Thoracic aorta (tissue), 2 donors: Measurements from ENCODE around the gene MZB1. TPM values are rescaled to one million over a fixed set of nuclear protein-coding genes. Genes with fewer than 3 reads are reported as not detected.

Experiments
- ATAC-seq: fragments of 150-250 bp; one replicate; pipeline ENCODE4 v1.8.0; 2017; ENCODE audit warnings: low read depth; ENCODE audit not compliant: insufficient number of reproducible peaks, low FRiP score
- DNase-seq: peaks from one replicate; pipeline ENCODE4 v3.0.0-alpha.2; 2020; ENCODE audit warnings: low spot score
- H3K27ac ChIP-seq, 2 donors: fragments of 200-600 bp; sonication (generic); 1 replicate in 1 of 2; 2 replicates in 1 of 2; pipeline ENCODE4 v1.5.1; 2016; ENCODE audit warnings: mild to moderate bottlenecking in 2 of 2, moderate library complexity in 2 of 2
- H3K27me3 ChIP-seq: fragments of 200-600 bp; sonication (generic); replicated peaks from 2 replicates; pipeline ENCODE4 v1.6.0; 2016; ENCODE audit warnings: mild to moderate bottlenecking; ENCODE audit not compliant: insufficient read depth
- H3K36me3 ChIP-seq: fragments of 200-600 bp; sonication (generic); one replicate; pipeline ENCODE4 v1.5.1; 2016
- H3K4me1 ChIP-seq, 2 donors: fragments of 200-600 bp; sonication (generic); 1 replicate in 1 of 2; 2 replicates in 1 of 2; pipeline versions ENCODE4 v1.5.1 to v1.6.0; 2016; ENCODE audit warnings: low read depth in 2 of 2, mild to moderate bottlenecking in 1 of 2; ENCODE audit not compliant: control insufficient read depth in 1 of 2
- H3K4me3 ChIP-seq: fragments of 200-600 bp; sonication (generic); 2 replicates; pipeline ENCODE4 v1.5.1; 2016; ENCODE audit warnings: mild to moderate bottlenecking
- H3K9me3 ChIP-seq: fragments of 200-600 bp; sonication (generic); 2 replicates; pipeline ENCODE4 v1.5.1; 2016
- total RNA-seq, 2 donors: library from RNA; depleted of rRNA; stranded (reverse); fragments of >200 nt; gene quantifications; one replicate each; pipeline versions ENCODE4 v1.1.0 to v1.2.3, GENCODE V29; 2016
- TF ChIP-seq, protein P1 (sequence below): fragments of 200-600 bp; sonication (generic); IDR thresholded peaks from one replicate; pipeline ENCODE4 v1.5.1; 2019; ENCODE audit warnings: antibody characterized with exemption

Gene MZB1
- total RNA-seq, 2 donors from 2014 or later = not detected

DNA sequence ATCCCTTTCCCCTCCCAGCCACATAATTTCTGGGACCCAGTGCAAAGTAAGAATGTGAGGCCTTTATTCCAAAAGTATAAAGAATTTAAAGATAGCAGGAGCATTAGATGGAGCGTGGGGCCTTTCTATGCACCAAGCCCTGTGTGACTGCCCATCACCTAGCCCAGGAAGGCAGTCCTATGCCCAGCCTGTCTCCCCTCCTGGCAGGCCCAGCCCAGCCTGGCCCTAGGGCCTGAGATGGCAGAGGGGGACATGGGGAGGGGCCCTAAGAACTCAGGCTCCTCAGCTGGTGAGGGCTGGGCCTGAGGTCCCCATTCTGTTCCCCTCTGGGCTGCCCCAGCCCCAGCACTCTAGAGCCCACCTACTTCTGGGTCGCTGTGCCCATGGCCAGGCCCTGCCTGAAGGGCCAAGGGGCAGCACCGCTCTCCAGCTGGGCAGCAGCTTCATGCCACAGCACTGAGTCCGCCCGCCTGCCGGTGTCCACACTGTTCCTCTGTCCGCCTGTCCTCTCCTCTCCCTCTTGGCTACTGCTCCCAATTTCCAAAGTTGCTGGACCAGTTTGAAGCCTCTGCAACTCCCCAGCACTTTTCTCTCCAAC lies 5.6 kb downstream of the MZB1 start:
- Histone ChIP-seq H3K9me3 (no peaks in the 10 kb centered on the region), H3K27me3 (no peaks in the 10 kb centered on the region), H3K4me1 (peaks cover 3 to 13% of the 10 kb centered on the region in 2 donors), H3K27ac (no peak overlapping the region), H3K36me3 (no peaks in the 10 kb centered on the region), H3K4me3 (no peak overlapping the region)
- TF ChIP-seq, protein P1, sequence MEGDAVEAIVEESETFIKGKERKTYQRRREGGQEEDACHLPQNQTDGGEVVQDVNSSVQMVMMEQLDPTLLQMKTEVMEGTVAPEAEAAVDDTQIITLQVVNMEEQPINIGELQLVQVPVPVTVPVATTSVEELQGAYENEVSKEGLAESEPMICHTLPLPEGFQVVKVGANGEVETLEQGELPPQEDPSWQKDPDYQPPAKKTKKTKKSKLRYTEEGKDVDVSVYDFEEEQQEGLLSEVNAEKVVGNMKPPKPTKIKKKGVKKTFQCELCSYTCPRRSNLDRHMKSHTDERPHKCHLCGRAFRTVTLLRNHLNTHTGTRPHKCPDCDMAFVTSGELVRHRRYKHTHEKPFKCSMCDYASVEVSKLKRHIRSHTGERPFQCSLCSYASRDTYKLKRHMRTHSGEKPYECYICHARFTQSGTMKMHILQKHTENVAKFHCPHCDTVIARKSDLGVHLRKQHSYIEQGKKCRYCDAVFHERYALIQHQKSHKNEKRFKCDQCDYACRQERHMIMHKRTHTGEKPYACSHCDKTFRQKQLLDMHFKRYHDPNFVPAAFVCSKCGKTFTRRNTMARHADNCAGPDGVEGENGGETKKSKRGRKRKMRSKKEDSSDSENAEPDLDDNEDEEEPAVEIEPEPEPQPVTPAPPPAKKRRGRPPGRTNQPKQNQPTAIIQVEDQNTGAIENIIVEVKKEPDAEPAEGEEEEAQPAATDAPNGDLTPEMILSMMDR = no peak
- peak; percentile 16 for ATAC-seq
- DNase-seq = no peak

DNA sequence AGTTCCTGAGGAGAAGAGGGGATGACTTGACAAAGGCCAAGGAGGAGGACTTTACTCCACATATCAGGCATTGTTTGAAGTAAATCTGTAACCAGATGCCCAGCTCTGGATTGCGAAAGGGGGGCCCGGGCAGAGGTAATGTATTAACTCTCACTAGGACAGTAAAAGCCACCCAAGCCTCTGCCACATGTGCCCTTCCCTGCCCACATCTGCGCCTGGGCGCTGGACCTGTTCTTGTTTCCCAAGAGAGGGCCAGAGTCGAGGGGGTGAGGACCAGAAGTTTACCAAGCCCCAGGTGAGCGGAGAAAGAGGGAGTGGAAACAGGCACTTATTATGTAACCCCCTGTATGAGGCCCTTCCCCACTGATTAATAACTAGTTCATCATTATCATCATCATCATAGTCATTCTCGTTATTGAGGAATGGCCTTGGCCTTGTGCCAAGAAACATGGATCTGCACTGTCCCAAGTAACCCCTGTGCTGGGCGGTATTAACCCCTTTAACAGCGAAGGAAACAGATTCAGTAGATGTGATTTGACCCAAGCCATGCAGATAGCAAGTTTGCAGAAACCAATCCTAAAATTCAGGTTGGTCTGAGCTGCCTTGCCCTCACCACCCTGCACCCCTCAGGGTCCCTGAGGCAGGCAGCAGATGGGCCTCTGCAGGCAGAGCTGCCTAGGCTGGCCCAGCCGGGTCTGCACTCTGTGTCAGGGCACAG lies 6.3 kb downstream of the MZB1 start, which contains the start of gene SLC23A1:
TSS of gene SLC23A1 (minus strand) at position 23 of the 718 bp plus-strand sequence. CDS start 44 bp downstream, outside the sequence.
- TF ChIP-seq, protein P1 = no peak
- no peaks in the 10 kb centered on the region for H3K9me3 ChIP-seq
- no peaks in the 10 kb centered on the region for H3K36me3 ChIP-seq
- DNase-seq = no peak
- H3K4me3 ChIP-seq = no peak within 1 kb of the TSS
- no peaks in the 10 kb centered on the region for H3K27me3 ChIP-seq
- peaks cover 2 to 11% of the 10 kb centered on the region in 2 donors for H3K4me1 ChIP-seq
- no peak within 1 kb of the TSS for H3K27ac ChIP-seq
- no peak for ATAC-seq

DNA sequence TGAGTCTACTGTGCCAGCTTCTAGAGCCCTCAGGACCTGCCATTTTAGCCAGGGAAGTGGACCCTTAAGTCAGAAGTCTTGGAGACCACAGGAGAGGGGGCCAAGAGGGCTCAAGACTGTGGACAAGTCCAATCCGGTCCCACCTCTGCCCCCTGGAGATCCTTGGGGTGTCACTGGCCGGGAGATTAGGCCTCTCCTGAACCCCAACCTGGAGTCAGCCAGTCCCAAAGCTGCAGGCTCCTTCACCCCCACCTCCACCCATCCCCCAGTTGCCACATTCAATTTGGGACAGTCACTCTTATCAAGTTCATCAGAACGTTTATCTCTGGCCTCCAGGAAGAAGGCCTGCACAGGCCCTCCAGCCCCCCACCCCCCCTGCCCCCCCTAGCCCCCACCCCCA lies 6.9 kb downstream of the MZB1 start:
- TF ChIP-seq, protein P1 = no peak
- no peak overlapping the region for H3K4me3 ChIP-seq
- H3K36me3 ChIP-seq = no peaks in the 10 kb centered on the region
- ATAC-seq (no peak), DNase-seq (no peak)
- no peaks in the 10 kb centered on the region for H3K9me3 ChIP-seq
- no peaks in the 10 kb centered on the region for H3K27me3 ChIP-seq
- no peak overlapping the region for H3K27ac ChIP-seq
- peaks cover 0 to 8% of the 10 kb centered on the region in 2 donors for H3K4me1 ChIP-seq

DNA sequence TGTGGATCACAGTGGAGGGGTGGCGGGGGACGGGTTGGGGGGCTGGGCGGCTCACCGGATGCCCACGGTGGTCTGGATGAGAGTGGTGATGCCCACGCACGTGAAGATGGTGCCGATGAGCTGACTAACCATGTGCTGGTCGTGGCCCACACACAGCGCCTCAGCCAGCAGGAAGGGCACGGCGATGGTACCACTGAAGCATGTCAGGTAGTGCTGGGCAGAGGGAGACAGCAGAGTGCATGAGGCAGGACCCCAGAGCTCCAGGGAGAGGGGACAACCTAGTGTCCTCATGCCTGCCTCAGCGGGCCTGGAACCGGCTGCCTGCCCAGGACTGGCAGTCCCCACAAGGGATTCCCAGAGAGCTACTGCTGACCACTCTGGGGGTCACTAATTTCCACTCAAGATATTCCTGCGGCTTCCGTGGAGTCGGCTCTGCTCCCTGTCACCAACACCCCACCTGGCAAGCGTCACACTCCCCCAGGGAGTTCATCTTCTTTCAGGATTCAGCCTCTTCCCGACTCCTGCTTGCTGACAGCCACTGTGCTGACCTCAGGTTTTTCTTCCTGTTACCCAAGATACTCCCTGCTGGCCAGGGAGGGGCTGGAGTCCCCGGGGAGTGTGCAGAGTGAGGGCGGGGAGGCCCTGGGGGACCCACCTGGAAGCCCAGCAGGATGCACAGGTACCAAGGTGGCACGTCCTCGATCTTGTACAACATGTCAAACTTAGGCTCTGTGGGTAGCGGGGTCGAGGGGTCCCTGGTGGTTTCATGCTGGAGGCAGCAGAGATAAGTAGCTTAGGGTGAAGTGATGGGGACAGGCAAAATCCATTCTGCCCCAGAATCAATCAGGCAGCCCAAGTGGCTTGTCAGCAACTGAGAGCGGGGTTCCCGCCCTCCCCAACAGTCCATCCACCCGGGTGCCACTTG lies 7.6 kb downstream of the MZB1 start:
- Histone ChIP-seq H3K4me1 (peaks cover 0 to 8% of the 10 kb centered on the region in 2 donors), H3K27me3 (no peaks in the 10 kb centered on the region), H3K4me3 (no peak overlapping the region), H3K27ac (no peak overlapping the region), H3K36me3 (no peaks in the 10 kb centered on the region), H3K9me3 (no peaks in the 10 kb centered on the region)
- DNase-seq = no peak
- TF ChIP-seq, protein P1 = no peak
- ATAC-seq = no peak
